DMS114 treated with DMSO at 0.1 percent for 48 hours (cell line): ENCODE data around the gene KAT6B.

Experiments used
- DNase-seq: peaks from one replicate; lab custom pipeline; 2025; ENCODE audit not compliant: unreplicated experiment; lab: John Stamatoyannopoulos, UW

The KAT6B gene

GRCh38 chr10:74977913-74978847, 151.8 kb downstream of the KAT6B start:
- DNase-seq: no peak

DNA sequence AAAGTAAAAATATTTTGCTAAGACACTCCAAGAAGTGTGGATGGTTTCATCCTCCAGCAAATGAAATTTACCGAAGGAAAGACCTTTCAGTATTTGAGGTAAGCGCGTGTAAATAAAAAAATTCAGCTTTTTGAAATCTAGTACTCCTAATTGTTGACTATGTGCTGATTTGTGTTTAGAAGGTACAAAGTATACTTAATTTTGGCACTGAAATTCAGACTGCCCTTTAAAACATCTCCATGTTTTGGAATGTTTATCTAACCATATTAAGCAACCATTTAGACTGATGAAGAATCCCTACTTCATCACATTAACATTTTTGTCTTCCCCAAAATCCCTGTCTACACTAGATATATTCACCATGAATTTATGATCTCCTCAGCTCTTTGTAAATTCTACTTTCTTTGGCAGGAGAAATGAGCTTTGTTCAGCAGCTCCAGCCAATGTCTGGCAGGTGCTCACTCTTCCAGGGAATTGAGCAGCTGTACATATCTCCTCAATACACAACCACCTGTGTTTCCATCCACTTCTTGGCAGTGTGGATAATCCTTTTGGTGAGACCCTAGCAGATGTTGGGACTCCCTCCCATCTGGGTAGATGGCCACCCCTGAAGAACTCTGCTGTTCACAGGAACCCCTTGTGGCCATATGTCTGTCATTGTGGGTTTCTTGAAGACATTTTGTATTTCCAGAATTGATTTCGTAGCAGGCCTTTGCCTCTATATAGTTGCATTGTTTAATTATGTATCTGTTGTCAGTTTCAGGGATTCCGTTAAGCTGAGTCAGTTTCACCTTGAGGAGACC, 155.6 kb downstream of the KAT6B start:
- DNase-seq: no peak

DNA sequence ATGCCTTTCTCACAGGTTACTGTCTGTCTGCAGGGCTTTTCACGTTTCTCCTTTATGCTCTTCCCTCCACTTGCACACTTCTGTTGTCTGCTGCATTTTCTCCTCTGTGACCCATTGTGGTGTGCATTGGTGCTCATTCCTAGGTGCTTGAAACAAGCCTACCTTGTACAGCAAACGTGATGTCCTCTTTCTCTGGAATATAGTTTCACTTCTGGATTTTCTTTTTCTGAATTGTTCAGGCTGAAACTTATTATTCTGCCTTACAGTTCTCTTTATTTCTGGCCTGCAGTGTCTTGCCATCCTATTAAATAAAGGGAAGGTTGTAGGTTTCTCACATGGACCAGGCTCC, 156.2 kb downstream of the KAT6B start:
- no peak for DNase-seq

- no peak for DNase-seq
Observed at GRCh38 chr10:74983383-74983782, 157.0 kb downstream of the KAT6B start.

GRCh38 chr10:74987339-74988053, 161.1 kb downstream of the KAT6B start:
- DNase-seq: no peak

DNA sequence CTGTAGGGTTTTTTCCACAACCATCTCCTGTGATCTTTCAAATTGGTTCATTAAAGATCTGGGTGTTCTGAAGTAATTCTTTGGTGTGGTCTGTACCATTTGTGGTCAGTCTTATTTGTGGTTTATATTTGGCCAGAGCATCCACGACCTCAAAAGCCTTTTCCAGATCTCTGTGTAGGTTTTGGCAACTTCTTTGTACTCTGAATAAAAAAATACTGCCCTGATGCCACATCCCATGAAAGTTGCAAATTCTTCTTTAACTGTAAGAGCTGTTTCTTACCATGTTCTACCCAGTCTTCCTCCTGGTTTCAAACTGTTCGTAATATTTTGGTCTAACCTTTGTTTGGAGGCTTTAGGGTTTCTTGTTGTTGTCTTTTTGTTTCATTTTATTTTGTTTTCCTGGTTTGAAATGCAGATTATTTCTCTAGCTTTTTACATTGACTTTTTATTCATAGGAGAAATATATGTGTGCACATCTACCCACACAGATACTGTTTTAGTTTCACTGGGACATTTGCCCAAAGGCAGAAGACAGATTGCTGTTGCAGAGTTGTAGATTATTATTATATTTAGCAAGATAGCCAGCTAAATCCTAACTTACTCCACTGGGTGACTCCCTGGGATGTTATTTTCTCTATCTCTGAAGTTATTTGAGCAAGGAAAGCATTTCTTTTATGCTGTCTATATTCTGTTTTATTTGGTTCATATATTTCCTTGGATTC, 161.8 kb downstream of the KAT6B start:
- DNase-seq: no peak

GRCh38 chr10:74988832-74989561, 162.6 kb downstream of the KAT6B start:
- no peak for DNase-seq

- DNase-seq: peak; percentile 58
Observed at GRCh38 chr10:74991435-74991834, 165.0 kb downstream of the KAT6B start.

DNA sequence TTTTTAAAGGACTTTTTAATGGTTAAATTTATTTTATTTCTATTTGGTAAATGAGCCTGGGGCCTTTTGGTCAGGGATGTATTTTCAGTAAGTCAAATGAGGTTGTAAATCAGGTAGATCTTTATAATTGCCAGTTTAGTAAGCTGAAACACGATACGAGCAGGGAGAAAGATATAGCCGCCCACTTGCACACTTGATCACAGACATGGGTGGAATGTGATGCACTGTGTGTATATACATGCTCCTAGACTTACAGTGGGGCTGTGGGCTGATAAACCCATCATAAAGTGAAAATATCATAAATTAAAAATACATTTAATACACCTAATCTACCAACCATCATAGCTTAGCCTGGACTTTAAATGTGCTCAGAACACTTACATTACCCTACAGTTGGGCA, 165.7 kb downstream of the KAT6B start:
- no peak for DNase-seq

DNA sequence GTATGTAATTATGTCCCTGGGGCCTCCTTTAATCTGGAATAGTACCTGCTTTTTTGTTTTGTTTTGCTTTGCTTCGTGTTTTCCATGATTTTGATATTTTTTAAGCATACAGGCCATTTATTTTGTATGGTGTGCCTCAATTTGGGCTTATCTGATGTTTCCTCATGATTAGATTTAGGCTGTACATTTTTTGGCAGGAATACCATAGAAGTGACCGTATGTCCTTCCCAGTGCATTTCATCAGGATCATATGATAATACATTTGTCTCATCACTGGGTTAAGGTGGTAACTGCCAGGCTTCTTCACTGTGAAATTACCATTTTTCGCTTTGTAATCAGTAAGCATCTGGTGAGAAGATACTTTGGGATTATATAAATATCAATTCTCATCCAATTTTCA, 167.2 kb downstream of the KAT6B start:
- no peak for DNase-seq

DNA sequence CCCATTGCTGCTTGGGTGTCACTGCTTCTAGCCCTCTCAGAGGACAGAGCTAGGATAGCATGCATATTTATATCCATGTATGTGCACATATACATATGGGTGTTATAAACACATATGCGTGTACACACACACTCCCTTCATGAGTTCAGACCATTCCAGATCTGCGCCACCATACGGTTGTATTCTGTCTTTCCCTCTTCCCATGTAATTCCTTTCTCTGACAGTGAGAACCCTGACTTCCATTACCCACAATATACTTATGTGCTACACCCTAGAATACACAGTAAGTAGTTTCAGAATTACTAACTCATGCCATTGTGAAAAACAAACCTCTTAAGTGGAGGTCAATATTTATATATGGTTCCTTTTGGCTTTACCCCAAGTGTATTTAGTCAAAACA, 168.5 kb downstream of the KAT6B start:
- DNase-seq: no peak

GRCh38 chr10:74995806-74996205, 169.4 kb downstream of the KAT6B start:
- no peak for DNase-seq

DNA sequence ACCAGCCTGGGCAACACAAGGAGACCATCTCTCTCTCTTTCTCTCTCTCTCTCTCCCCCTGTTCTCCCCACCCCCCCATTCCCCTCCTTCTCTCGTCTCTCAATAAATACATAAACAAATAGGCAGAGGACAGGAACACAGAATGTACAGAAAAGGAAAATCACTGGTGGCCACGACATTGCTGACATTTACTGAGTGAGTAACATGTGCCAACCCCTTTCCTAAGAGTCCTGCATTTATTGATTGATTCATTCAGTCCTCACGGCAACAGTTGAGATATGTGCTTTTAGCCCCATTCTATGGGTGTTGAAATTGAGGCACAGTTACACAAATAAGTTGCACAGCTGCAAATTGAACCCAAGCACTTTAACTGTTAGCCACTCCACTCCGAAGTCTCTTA, 170.8 kb downstream of the KAT6B start:
- no peak for DNase-seq

- DNase-seq: no peak
Observed at GRCh38 chr10:75000748-75001321, 174.4 kb downstream of the KAT6B start.

DNA sequence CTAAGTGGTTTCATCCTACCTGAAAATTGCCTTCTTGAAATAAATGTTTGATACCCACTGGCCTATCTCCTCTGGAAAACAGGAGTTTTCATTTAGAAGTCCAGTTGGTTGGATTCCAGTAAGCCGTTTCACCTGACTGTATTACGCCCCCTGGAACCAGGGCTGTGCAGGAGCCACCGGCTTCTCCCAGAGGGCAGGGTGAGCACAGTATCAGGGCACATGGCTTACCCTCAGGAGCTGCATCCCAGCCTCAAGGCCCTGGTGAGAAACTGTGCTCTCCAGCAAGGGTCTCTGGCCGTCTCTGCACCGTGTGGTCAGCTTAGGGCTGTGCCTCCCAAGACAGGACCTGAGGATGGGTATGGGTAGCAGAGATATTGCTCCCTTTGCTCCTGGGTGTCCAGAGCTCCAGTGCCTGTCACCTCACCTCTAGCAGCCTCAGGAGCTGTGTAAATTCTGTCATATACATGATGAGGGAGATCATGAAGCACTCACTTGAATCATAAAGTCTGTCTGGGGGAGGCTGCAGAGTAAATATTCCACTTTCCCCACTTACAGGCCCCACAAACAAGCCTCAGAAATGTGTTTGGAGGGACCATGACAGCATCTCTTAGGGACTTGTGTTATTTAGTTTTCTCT, 175.4 kb downstream of the KAT6B start:
- DNase-seq: no peak

DNA sequence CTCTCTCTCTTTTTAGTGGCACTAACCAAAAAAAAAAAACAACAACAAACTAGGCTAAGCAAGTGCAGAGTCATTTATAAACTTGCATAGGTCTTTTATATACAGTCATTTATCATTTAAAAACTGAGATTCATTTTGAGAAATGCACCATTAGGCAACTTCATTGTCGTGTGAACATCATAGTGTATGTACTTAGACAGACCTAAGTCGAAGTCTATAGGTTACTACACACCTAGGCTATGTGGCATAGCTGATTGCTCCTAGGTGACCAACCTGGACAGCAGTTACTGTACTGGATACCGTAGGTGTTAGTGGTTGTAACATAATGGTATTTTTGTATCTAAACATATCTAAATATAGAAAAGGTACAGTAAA, 175.9 kb downstream of the KAT6B start:
- DNase-seq: no peak

DNA sequence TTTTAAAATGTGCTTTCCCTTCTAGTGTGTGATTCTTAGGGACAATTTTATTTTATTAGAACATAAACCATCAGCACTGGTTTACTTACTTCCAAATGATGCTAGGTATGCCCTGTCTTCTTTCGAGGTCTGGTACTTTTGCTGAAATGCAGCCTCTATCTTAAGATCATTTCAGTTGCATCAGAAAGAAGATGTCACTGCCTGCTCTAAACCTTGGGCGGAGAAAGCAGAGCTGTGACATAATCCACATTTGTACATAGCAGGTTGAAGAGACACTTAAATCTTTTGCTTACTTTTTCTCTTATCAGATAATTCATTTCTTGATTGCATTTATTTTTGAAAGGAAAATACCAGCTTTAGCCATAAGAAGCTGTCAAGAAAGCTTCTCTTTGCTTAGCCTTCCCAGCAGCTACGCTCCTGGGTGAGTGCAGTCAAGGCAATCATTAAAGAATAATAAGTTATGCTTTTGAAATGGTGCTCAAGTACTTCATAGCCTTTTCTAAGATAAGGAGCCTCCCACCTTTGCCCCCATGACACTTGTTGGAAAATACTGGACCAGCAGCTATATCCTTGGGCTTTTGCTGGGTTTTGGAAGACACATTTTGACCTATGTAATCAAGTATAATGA, 176.7 kb downstream of the KAT6B start:
- no peak for DNase-seq

- DNase-seq: no peak
Observed at GRCh38 chr10:75003891-75004290, 177.5 kb downstream of the KAT6B start.

GRCh38 chr10:75007646-75008045, 181.2 kb downstream of the KAT6B start:
- no peak for DNase-seq
